ENCODE results near the gene TPM2.

TPM2 gene

DNA sequence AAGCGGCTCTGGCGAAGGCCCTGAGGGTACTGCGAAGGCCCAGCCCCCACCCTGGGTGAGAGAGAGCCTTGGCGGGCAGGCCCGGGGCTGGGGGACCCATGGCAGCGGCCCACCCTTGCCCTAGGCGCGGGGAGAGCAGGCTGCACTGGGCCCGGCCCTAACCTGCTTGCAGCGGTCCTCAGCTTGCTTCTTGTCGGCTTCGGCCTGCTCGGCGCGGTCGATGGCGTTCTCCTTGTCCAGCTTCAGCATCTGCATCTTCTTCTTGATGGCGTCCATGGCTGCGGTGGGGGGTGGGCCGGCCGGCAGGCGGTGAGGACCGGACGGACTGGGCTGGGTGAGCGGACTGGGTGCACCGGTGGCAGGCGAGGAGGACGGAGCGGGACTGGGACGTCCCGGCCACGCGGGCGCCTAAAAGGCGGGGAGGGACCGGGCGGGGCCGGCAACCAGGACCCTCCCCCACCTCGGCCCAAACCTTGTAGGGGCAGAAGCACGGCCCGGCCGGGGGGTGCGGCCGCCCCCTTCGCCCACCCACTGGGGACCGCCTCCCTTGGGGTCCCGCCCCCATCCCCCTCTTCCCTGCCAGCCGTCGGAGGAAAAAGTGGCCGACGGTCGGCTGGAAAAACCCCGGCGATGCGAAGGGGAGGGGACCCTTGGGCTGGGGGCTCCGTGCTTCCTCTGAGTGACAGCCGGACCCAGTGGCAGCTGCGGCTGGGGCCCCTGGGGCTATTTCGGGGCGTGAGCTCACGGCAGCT is at the start of gene TPM2:
TPM2 (minus strand) TSS at position 384 of the 752 bp plus-strand sequence; CDS start at position 276, 108 bp downstream.
- no peak for DNase-seq

DNA sequence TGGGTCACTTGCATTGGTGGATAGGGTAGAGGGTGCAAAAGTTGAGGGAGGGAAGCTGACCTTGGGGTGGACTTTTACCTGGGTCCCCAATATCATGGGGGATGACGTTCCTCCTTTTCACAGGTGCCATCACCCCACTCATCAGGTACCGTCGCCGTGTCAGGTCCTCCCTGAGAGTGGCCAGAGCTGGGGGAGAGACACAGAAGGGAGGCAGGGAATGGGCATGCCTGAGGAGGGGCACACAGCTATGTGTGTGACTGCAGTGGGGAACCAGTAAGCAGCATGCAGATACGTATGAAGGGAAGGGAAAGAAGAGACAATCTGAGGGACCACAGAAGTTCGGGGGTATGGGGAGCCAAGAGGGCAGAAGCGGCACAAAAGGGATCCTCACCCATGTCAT is 49.2 kb upstream of the TPM2 start:
- DNase-seq, result no peak

GRCh38 chr9:35738186-35738585 is 48.5 kb upstream of the TPM2 start:
- DNase-seq, result no peak

- DNase-seq, result no peak
Observed at GRCh38 chr9:35737143-35737542, 47.4 kb upstream of the TPM2 start.

DNA sequence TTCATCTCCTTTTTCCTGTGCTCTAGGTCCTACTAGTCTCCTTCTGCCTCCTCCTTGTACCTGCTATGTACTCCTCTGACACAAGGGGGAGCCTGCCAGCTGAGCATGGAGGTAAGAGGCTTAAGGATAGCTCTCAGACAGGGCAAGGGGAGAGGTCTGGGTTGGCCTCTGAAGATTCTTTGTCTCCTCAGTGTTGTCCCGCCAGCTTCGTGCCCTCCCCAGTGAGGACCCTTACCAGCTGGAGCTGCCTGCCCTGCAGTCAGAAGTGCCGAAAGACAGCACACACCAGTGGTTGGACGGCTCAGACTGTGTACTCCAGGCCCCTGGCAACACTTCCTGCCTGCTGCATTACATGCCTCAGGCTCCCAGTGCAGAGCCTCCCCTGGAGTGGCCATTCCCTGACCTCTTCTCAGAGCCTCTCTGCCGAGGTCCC is 46.5 kb upstream of the TPM2 start:
- DNase-seq, result peak; percentile 36

- DNase-seq, result no peak
Observed at GRCh38 chr9:35734096-35734495, 44.4 kb upstream of the TPM2 start.

DNA sequence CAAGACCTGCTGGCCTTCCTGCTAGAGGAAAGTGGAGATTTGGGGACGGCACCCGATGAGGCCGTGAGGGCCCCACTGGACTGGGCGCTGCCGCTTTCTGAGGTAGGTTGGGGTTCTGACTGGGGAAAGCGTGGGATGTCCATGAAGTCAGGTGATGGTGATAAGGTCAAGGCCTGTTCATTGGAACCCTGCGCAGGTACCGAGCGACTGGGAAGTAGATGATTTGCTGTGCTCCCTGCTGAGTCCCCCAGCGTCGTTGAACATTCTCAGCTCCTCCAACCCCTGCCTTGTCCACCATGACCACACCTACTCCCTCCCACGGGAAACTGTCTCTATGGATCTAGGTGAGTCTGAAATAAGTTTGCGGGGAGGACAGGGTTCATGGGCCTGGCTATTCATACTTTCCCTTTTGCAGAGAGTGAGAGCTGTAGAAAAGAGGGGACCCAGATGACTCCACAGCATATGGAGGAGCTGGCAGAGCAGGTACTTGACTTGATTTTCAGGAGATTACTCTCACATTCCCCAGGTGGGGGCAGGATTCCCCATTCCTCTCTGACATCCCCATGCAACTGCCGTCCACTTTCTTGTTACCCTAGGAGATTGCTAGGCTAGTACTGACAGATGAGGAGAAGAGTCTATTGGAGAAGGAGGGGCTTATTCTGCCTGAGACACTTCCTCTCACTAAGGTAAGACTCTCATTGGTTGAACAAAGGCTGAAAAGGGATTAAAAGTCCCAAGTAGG is 43.2 kb upstream of the TPM2 start:
- DNase-seq, result no peak

DNA sequence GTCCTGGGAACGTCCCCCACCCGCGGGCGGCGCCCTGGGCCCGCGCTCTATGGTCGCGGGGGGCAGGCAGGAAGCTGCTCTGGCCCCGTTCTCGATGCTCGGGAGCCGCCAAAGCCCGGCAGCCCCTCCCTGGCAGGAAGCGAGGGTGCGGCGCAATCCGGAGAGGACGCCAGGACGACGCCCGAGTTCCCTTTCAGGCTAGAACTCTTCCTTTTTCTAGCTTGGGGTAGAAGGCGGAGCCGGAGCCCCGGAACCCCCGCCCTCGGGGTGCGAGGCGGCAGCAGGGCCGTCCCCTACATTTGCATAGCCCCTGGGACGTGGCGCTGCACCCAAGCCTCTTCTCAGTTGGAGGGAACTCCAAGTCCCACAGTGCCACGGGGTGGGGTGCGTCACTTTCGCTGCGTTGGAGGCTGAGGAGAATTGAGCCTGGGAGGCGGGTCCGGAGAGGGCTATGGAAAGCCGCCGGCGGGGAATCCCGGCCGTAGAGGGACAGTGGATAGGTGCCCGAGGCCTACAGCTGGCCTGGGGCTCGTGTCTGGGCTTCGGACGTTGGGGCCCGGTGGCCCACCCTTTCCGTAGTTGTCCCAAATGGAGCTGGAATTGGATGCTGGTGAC is 42.6 kb upstream of the TPM2 start, which contains the start of the genes CREB3 and TLN1:
CREB3 (plus strand) TSS at position 482 of the 615 bp plus-strand sequence; CDS start at position 589, 107 bp downstream.
TLN1 (minus strand) TSS at position 11 of the 615 bp plus-strand sequence. CDS start 6,501 bp downstream, outside the sequence.
- DNase-seq, result peak; percentile 96

- no peak for DNase-seq
Observed at GRCh38 chr9:35731415-35732184, 41.9 kb upstream of the TPM2 start.

- no peak for DNase-seq
Observed at GRCh38 chr9:35730486-35730854, 40.7 kb upstream of the TPM2 start.

- DNase-seq, result peak; percentile 28
Observed at GRCh38 chr9:35729700-35730485, 40.2 kb upstream of the TPM2 start.

GRCh38 chr9:35729101-35729500 is 39.4 kb upstream of the TPM2 start:
- DNase-seq, result no peak

DNA sequence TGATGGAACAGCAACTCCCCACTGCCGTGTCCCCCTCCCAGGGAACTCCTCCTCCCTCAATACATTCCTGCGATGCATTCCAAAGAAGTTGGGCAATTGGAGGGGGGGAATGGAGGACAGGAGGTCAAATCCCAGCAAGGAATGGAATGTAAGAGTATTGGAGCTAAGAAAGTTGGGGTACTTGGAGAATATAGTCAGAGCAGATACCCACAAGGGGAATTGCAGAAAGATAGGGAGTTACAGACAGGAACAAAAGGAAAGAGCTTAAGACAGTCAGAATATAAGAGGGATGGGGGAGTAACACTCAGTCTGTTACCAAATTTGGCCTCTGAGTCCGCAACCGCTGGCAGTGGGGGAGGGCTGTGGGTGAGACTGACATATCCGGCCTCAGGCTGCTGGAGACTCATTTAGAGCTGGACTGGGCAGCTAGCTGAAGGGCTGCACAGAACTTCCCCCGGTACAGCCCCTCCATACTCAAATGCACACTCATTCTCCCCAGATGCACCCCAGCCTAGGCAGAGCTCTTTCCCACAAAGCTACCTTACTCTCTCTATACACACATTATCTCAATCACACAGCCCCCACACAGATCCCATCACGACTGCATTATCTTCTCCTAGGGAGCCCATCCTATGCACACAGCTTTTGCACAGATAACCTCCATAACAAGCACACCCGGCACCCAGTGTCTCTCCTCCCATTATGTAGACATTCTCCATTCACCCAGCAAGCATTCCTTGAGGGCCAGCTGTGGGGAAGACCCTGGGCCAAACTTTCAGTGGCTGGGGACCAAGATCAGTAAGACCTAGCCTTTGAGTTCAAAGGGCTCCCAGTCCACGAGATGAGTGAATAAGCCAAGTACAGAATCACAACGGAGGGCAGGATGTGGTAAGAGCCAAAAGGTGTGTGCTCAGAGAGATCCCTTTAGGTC is 38.6 kb upstream of the TPM2 start:
- peak; percentile 71 for DNase-seq

DNA sequence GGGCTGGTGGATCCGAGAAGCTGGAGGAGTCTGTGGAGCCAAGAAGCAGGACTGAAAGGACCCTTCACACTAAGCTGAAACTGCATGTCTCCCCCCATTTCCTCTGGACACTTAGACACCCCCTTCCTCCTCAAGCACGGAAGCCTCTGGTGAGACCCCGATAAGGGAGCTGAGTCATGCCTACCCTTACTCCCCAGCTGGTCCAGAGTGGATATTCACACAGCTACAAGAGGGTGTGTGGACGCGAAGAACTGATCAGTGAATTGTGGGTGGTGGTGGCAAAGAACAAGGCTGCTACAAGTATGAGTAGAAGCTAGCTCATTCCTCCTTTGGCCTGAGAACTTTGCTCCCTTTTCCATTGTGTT is 37.9 kb upstream of the TPM2 start:
- DNase-seq, result no peak

- DNase-seq, result peak; percentile 14
Observed at GRCh38 chr9:35726931-35727330, 37.2 kb upstream of the TPM2 start.

DNA sequence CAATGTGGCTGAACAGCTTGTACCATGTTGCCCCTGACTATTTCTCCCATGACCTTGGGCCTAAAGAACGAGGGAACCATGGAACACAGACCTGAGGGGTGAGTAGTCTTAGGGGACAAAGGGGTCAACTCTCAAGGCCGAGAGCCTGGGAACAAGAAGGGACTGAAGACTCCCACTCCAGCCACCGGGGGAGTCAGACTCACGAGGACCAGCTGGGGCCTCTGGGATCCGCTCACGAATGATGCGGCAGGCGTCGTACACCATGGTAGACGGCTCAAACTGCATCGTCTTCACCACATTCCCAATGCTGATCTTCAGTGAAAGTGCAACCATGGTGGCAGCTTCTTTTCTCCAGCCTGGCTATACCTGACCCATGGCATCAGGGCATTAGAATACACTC is 35.6 kb upstream of the TPM2 start:
- no peak for DNase-seq

GRCh38 chr9:35723908-35724307 is 34.2 kb upstream of the TPM2 start:
- DNase-seq, result no peak

- no peak for DNase-seq
Observed at GRCh38 chr9:35723426-35723825, 33.7 kb upstream of the TPM2 start.

- no peak for DNase-seq
Observed at GRCh38 chr9:35719546-35719945, 29.8 kb upstream of the TPM2 start.

DNA sequence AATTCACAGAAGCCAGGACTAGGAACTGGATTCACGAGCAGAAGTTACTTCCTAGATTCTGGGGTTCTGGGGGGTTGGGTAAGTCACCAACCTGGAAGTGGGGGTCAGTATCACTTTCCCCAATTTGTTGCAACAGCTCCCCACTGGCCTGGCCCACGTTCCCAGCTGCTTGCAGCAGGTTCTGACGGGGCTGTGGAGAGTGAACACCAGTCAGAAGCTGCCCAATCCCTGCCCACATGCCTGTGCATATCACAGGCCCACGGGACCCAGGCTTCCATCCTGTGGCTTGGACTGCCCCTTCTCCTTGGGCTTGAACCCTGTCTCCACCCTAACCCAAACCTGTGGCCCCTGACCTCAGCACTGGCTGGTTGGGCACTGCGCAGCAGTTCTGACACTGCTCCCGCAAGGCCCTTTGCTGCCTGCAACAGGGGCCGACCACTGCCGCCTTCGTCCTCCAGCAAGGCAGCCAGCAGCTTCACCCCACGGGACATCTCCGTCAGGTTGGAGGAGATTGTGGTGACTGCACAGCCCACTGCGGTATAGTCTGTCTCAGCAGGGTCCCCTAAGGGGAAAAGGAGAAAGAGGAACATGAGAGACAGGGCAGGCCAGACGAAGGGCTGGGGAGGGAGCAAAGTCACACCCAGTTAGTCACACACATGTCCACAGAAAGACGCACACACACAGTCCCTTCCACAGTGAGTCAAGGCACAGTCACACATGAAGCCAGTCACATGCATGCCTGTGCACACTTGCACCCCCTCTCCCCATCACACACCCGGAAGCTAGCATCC is 29.2 kb upstream of the TPM2 start:
- DNase-seq, result no peak

Measured in NK-92 treated with Interleukin-12 subunit alpha and Interleukin-12 subunit beta, amount 100 ng/mL, for 24 hours (cell line).